ENCODE data around the gene KANSL3.
"Not testable (repeated sequence)": the region's sequence is repeated elsewhere in the genome, so short reads cannot be mapped to it uniquely, and the experiment has no call there.

KANSL3 gene

DNA sequence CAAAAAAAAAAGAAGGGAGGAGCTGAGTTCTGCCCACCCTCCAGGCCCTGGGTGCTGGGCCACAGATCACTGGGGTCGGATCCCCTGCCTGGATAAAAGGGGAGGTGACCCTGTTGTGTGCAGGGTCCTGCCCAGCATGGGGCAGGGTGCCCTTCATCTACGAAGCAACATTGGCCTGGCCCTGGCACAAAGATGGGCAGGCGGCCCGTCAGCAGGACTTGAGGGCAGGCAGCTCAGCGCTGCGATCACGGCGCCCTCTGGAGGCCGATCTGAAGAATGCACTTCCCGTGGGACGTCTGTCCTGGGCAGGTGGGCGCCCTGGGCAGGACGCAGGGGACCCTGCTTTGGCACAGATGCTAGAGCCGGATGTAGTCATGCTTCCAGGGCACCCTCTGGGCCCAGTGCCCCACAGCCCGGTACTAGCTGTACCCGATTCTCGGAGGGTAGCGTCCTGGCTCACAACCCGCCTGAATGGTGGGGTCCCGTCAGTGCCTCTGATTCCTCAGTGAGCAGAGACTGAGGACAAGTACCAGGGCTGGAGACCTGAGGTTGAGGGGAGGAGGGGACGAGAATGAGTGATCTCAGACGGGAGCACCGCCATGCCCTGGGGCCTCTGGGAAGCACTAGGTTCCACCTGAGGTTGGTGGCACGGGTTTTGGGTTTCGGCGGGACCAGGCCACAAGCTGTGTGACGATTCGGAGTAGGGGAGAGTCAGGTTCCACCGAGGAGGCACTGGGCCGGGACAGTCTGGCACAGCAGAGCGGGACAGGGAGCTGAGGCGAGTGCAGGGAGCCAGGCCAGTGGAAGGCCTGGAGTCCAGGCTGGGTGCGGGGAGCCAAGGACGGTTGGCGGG is 83.6 kb downstream of the KANSL3 start:
- DNase-seq (ENCODE audit: low read depth), result no peak
- no peak overlapping the region for H3K4me3 ChIP-seq (ENCODE audit: low read depth, low read length)
- TF ChIP-seq, protein P1, sequence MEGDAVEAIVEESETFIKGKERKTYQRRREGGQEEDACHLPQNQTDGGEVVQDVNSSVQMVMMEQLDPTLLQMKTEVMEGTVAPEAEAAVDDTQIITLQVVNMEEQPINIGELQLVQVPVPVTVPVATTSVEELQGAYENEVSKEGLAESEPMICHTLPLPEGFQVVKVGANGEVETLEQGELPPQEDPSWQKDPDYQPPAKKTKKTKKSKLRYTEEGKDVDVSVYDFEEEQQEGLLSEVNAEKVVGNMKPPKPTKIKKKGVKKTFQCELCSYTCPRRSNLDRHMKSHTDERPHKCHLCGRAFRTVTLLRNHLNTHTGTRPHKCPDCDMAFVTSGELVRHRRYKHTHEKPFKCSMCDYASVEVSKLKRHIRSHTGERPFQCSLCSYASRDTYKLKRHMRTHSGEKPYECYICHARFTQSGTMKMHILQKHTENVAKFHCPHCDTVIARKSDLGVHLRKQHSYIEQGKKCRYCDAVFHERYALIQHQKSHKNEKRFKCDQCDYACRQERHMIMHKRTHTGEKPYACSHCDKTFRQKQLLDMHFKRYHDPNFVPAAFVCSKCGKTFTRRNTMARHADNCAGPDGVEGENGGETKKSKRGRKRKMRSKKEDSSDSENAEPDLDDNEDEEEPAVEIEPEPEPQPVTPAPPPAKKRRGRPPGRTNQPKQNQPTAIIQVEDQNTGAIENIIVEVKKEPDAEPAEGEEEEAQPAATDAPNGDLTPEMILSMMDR (IDR thresholded peaks at IDR 0.05; ENCODE audit: low read depth, low read length, missing control alignments), result peak; percentile 96

DNA sequence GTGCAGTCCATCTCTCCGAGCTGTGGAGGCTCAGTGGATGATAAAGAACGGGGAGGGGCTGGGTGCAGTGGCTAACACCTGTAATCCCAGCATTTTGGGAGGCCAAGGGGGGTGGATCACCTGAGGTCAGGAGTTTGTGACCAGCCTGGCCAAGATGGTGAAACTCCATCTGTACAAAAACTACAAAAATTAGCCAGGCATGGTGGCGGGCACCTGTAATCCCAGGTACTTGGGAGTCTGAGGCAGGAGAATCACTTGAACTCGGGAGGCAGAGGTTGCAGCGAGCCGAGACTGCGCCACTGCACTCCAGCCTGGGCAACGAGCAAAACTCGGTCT is 84.2 kb downstream of the KANSL3 start:
- H3K4me3 ChIP-seq (ENCODE audit: low read depth, low read length); DNase-seq (ENCODE audit: low read depth): not testable (repeated sequence)

- TF ChIP-seq, protein P1 (IDR thresholded peaks at IDR 0.05; ENCODE audit: low read depth, low read length, missing control alignments), result no peak
- no peak for DNase-seq (ENCODE audit: low read depth)
- H3K4me3 ChIP-seq (ENCODE audit: low read depth, low read length), result no peak overlapping the region
Measured at GRCh38 chr2:96553176-96553956, 84.7 kb downstream of the KANSL3 start.

DNA sequence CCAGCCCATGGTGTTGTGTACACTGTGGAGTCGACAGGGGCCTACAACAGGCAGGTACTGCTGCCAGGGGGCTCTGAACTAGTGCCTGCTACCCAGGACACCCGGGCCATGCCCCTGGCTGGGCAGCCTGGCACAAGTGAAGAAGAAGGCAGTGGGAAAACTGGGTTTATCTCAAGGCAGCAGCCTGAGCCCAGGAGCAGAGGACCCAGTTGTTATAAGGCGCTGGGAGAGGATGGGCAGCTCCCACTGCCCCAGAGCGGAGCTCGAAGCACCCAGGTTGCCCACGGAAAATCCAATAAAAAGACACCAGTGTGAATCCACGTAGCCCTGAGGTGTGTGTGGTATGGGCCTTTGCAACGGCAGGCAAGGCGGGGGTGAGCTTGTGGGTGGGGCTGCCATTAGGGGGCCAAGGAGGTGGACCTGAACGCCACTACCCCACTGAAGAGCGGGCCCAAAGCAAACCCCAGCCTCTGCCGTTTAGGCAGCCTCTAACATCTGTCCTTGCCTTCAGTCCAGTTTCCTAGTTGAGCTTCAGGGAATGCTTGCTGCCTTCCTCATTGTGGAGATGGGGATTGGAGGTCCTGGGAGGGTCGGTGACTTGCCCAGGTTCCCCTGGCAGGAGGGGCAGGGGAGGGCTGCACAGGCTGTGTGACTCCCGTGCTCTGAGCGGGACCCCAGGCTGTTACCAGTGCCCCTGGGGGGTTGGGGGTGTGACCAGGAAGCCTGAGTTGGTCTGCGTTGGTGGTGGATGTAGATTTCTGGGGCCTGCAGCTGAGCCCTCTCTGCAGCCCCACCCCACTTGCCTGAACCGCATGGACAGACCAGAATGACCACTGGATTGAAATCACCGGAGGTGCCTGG is 85.6 kb downstream of the KANSL3 start:
- TF ChIP-seq, protein P1 (IDR thresholded peaks at IDR 0.05; ENCODE audit: low read depth, low read length, missing control alignments), result no peak
- DNase-seq (ENCODE audit: low read depth), result no peak

DNA sequence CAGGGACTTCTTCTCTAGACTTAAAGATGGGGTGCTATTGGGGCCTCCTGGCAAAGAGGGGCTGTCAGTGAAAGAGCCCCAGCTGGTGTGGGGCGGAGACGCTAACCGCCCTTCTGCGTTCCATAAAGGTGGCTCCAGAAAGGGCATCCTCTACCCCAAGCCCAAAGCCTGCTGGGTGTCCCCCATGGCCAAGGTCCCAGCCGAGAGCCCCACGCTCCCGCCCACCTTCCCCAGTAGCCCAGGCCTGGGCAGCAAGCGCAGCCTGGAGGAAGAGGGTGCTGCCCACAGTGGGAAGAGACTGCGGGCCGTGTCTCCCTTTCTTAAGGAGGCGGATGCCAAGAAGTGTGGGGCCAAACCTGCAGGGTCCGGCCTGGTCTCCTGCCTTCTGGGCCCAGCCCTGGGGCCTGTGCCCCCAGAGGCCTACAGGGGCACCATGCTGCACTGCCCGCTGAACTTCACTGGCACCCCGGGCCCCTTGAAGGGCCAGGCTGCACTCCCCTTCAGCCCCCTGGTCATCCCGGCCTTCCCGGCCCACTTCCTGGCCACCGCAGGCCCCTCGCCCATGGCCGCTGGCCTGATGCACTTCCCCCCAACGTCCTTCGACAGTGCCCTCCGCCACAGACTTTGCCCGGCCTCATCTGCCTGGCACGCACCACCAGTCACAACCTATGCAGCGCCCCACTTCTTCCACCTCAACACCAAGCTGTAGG is 86.4 kb downstream of the KANSL3 start:
- no peak overlapping the region for H3K4me3 ChIP-seq (ENCODE audit: low read depth, low read length)
- DNase-seq (ENCODE audit: low read depth), result no peak
- TF ChIP-seq, protein P1 (IDR thresholded peaks at IDR 0.05; ENCODE audit: low read depth, low read length, missing control alignments), result no peak

More for the DNA sequence above, 85.6 kb downstream of the KANSL3 start:
- no peak overlapping the region for H3K4me3 ChIP-seq (ENCODE audit: low read depth, low read length)

DNA sequence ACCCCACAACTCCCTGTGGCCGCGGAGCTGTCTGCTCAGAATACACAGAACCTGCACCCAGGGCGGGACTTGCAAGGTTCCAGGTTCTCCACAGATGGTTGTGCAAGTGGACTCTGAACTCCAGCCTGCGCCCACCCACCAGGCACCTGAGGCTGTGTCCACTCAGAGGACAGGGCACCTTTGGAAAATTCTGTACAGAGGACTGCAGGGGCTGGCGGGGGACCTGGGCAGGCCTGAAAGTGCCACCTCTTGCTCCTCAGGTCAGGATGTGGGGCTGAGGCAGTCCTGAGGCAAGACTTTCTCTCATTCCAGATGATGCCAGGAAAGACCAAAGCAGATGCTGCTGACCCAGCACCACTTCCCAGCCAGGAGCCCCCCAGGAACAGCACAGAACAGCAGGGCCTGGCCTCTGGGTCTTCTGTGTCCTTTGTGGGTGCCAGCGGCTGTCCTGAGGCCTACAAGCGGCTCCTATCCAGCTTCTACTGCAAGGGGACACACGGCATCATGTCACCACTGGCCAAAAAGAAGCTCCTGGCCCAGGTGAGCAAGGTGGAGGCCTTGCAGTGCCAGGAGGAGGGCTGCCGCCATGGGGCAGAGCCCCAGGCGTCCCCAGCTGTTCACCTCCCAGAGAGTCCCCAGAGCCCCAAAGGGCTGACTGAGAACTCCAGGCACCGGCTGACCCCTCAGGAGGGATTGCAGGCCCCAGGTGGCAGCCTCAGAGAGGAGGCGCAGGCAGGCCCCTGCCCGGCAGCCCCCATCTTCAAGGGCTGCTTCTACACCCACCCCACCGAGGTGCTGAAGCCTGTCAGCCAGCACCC is 87.1 kb downstream of the KANSL3 start:
- no peak overlapping the region for H3K4me3 ChIP-seq (ENCODE audit: low read depth, low read length)
- no peak for DNase-seq (ENCODE audit: low read depth)
- TF ChIP-seq, protein P1 (IDR thresholded peaks at IDR 0.05; ENCODE audit: low read depth, low read length, missing control alignments), result no peak
